Measurements from ENCODE around the gene LAPTM5. TPM values are rescaled to one million over a fixed set of nuclear protein-coding genes. Genes with fewer than 3 reads are reported as not detected.

The LAPTM5 gene
- total and polyA plus RNA-seq, 10 of the 15 experiments (the other 5 are each of a cell fraction or from before 2014, with no cell fraction given): 24.1 to 1,034 (median 687) TPM

DNA sequence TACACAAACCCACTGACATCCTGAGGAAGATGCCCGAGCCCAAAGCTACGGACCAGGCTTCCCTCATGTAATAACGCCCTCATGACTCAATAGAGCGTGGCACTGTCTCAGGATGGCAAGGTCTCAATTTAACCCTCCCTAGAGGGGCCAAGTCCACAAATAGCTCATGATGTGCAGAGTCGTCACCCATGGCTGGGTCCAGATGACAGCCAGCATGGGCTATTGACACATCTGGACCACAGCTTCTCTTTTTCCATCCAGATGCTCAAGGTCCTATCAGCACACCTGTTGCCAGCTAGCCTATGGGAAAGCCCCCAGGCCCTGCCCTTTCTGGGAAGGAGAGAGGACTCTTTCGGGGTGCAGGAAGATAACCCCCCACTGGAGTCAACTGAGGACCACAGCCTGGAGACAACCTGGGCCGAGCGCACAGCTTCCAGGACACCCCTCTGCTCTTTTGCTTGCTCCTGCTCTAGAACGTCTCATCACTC is 2.8 kb downstream of the LAPTM5 start (continued):
- TF ChIP-seq, protein P1, sequence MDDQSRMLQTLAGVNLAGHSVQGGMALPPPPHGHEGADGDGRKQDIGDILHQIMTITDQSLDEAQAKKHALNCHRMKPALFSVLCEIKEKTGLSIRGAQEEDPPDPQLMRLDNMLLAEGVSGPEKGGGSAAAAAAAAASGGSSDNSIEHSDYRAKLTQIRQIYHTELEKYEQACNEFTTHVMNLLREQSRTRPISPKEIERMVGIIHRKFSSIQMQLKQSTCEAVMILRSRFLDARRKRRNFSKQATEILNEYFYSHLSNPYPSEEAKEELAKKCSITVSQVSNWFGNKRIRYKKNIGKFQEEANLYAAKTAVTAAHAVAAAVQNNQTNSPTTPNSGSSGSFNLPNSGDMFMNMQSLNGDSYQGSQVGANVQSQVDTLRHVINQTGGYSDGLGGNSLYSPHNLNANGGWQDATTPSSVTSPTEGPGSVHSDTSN (IDR thresholded peaks at IDR 0.05; ENCODE audit: insufficient replicate concordance, low read depth, low read length): peak; percentile 78
- TF ChIP-seq RBBP5 (conservative IDR thresholded peaks at IDR 0.05) (no peak), DPF2 (IDR thresholded peaks at IDR 0.05) (peak; percentile 91), MYB (IDR thresholded peaks at IDR 0.05; ENCODE audit: borderline replicate concordance, low read depth, low read length) (no peak), RUNX3 (IDR thresholded peaks at IDR 0.05; ENCODE audit: low read length) (no peak), IRF4 (IDR thresholded peaks at IDR 0.05; ENCODE audit: low read depth, low read length) (peak; percentile 19; the same call in 1 of the 2 replicates), BRCA1 (IDR thresholded peaks at IDR 0.05; ENCODE audit: low read depth, low read length) (no peak), BHLHE40 (IDR thresholded peaks at IDR 0.05; ENCODE audit: borderline replicate concordance in 1 of 2, low read depth in 2 of 2, low read length in 1 of 2) (peak; percentile 82 to 90), PML (IDR thresholded peaks at IDR 0.05; ENCODE audit: low read length) (no peak), ESRRA (IDR thresholded peaks at IDR 0.05; ENCODE audit: low read length) (no peak), CEBPB (IDR thresholded peaks at IDR 0.05; ENCODE audit: borderline replicate concordance in 1 of 2, low read depth in 2 of 2, low read length in 2 of 2) (no peak), SPI1 (IDR thresholded peaks at IDR 0.05; ENCODE audit: borderline replicate concordance, insufficient read depth, low read depth, low read length) (peak; percentile 61; the same call in 1 of the 2 replicates), ETV6 (conservative IDR thresholded peaks at IDR 0.05 in 1 of 2, IDR thresholded peaks at IDR 0.05 in 1 of 2; ENCODE audit: borderline replicate concordance in 1 of 2, low read depth in 1 of 2) (peak in 1 of 2 experiments; percentile 76; a peak in 2 of 4 replicates), ZNF217 (IDR thresholded peaks at IDR 0.05) (no peak; the same call in 1 of the 2 replicates), ZSCAN29 (IDR thresholded peaks at IDR 0.05) (no peak), ASH2L (IDR thresholded peaks at IDR 0.05; ENCODE audit: borderline replicate concordance, low read depth) (no peak)
- TF ChIP-seq, protein P2, sequence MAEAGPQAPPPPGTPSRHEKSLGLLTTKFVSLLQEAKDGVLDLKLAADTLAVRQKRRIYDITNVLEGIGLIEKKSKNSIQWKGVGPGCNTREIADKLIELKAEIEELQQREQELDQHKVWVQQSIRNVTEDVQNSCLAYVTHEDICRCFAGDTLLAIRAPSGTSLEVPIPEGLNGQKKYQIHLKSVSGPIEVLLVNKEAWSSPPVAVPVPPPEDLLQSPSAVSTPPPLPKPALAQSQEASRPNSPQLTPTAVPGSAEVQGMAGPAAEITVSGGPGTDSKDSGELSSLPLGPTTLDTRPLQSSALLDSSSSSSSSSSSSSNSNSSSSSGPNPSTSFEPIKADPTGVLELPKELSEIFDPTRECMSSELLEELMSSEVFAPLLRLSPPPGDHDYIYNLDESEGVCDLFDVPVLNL (IDR thresholded peaks at IDR 0.05; ENCODE audit: low read depth, low read length): no peak
- TF ChIP-seq, protein P3, sequence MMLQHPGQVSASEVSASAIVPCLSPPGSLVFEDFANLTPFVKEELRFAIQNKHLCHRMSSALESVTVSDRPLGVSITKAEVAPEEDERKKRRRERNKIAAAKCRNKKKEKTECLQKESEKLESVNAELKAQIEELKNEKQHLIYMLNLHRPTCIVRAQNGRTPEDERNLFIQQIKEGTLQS (IDR thresholded peaks at IDR 0.05; ENCODE audit: borderline replicate concordance, extremely low read depth, low read depth, low read length): no peak
- TF ChIP-seq, protein P4, sequence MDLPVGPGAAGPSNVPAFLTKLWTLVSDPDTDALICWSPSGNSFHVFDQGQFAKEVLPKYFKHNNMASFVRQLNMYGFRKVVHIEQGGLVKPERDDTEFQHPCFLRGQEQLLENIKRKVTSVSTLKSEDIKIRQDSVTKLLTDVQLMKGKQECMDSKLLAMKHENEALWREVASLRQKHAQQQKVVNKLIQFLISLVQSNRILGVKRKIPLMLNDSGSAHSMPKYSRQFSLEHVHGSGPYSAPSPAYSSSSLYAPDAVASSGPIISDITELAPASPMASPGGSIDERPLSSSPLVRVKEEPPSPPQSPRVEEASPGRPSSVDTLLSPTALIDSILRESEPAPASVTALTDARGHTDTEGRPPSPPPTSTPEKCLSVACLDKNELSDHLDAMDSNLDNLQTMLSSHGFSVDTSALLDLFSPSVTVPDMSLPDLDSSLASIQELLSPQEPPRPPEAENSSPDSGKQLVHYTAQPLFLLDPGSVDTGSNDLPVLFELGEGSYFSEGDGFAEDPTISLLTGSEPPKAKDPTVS (IDR thresholded peaks at IDR 0.05; ENCODE audit: low read depth, low read length): no peak
- TF ChIP-seq, protein P5, sequence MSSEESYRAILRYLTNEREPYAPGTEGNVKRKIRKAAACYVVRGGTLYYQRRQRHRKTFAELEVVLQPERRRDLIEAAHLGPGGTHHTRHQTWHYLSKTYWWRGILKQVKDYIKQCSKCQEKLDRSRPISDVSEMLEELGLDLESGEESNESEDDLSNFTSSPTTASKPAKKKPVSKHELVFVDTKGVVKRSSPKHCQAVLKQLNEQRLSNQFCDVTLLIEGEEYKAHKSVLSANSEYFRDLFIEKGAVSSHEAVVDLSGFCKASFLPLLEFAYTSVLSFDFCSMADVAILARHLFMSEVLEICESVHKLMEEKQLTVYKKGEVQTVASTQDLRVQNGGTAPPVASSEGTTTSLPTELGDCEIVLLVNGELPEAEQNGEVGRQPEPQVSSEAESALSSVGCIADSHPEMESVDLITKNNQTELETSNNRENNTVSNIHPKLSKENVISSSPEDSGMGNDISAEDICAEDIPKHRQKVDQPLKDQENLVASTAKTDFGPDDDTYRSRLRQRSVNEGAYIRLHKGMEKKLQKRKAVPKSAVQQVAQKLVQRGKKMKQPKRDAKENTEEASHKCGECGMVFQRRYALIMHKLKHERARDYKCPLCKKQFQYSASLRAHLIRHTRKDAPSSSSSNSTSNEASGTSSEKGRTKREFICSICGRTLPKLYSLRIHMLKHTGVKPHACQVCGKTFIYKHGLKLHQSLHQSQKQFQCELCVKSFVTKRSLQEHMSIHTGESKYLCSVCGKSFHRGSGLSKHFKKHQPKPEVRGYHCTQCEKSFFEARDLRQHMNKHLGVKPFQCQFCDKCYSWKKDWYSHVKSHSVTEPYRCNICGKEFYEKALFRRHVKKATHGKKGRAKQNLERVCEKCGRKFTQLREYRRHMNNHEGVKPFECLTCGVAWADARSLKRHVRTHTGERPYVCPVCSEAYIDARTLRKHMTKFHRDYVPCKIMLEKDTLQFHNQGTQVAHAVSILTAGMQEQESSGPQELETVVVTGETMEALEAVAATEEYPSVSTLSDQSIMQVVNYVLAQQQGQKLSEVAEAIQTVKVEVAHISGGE (CRISPR knock-in tag; IDR thresholded peaks at IDR 0.05): no peak

All from GM12878 (cell line).